Fibroblast of villous mesenchyme (primary cell): ENCODE measurements around the gene ARHGEF4. TPM values are rescaled to one million over a fixed set of nuclear protein-coding genes. Genes with fewer than 3 reads are reported as not detected.
A peak's percentile ranks its signal among the peaks of the same experiment; 100 is the strongest.

ENCODE experiments used
- DNase-seq: peaks from one replicate; pipeline ENCODE4 v3.0.0-alpha.2; 2010; ENCODE audit warnings: low read depth
- H3K4me3 ChIP-seq: 2 replicates; pipeline ENCODE4 v1.5.1; 2011; ENCODE audit warnings: low read depth, mild to moderate bottlenecking, low read length
- CTCF ChIP-seq: IDR thresholded peaks from 2 replicates; pipeline ENCODE4 v1.5.1; 2012; ENCODE audit warnings: low read depth, mild to moderate bottlenecking, low read length; ENCODE audit not compliant: insufficient read depth
- total RNA-seq: library from RNA; depleted of rRNA; stranded (reverse); fragments of >200 nt; gene quantifications from 2 replicates; pipeline ENCODE4 v1.2.3, GENCODE V29; 2012

Gene ARHGEF4
- total RNA-seq, 1 donor, result 0.86 TPM

GRCh38 chr2:131031431-131031841 is 194.7 kb downstream of the ARHGEF4 start:
- TF ChIP-seq CTCF, result no peak
- DNase-seq, result no peak
- H3K4me3 ChIP-seq, result no peak overlapping the region

GRCh38 chr2:131031875-131032274 is 195.2 kb downstream of the ARHGEF4 start:
- no peak overlapping the region for H3K4me3 ChIP-seq
- no peak for DNase-seq
- TF ChIP-seq CTCF, result no peak

GRCh38 chr2:131032393-131032836 is 195.7 kb downstream of the ARHGEF4 start:
- TF ChIP-seq CTCF, result no peak
- no peak for DNase-seq
- H3K4me3 ChIP-seq, result no peak overlapping the region

- H3K4me3 ChIP-seq, result no peak overlapping the region
- no peak for TF ChIP-seq CTCF
- no peak for DNase-seq
These were observed 197.0 kb downstream of the ARHGEF4 start for GRCh38 chr2:131033786-131034121.

- peak overlapping the region; percentile 41 for H3K4me3 ChIP-seq
- no peak for TF ChIP-seq CTCF
- no peak for DNase-seq
These were observed 197.7 kb downstream of the ARHGEF4 start for GRCh38 chr2:131034122-131035051.

GRCh38 chr2:131035112-131035825 is 198.6 kb downstream of the ARHGEF4 start:
- DNase-seq, result no peak
- TF ChIP-seq CTCF, result no peak
- H3K4me3 ChIP-seq, result peak overlapping the region; percentile 32
